Activated CD8-positive, alpha-beta memory T cell treated with anti-CD3 and anti-CD28 coated beads, Interleukin-2, amount 50 U/mL, for 1 hour (primary cell): ENCODE measurements around the gene SLC26A11.
"Not testable (repeated sequence)": the region's sequence is repeated elsewhere in the genome, so short reads cannot be mapped to it uniquely, and the experiment has no call there.

Experiments
- DNase-seq: peaks from one replicate; pipeline ENCODE4 v3.0.0-alpha.2; 2020; ENCODE audit errors: extremely low read depth

Gene SLC26A11

DNA sequence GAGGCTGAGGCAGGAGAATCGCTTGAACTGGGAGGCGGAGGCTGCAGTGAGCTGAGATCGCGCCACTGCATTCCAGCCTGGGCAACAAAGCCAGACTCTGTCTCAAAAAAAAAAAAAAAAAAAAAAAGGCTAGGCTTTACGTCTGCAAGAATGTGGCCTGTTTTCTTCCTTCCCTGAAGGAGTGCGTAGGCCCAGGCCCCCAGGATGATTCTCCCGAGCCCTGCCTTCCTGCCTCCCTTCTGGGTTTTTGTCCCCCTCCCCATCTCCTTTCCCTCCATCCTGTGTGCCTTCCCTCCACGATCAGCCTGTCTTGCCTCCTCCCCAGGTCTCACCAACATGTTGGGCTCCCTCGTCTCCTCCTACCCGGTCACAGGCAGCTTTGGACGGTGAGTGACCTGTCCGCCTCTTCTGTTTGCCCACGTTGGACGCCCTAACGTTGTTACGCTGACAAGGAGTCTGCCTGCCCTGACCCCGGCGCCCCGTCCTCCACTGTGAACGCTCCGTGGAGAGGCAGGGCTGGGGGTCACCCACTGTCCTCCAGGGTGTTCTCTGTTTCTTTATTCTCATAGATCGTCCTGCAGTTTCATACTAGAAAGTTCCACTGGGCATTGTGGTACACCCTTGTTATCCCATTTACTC is 24.8 kb downstream of the SLC26A11 start:
- DNase-seq: no peak

DNA sequence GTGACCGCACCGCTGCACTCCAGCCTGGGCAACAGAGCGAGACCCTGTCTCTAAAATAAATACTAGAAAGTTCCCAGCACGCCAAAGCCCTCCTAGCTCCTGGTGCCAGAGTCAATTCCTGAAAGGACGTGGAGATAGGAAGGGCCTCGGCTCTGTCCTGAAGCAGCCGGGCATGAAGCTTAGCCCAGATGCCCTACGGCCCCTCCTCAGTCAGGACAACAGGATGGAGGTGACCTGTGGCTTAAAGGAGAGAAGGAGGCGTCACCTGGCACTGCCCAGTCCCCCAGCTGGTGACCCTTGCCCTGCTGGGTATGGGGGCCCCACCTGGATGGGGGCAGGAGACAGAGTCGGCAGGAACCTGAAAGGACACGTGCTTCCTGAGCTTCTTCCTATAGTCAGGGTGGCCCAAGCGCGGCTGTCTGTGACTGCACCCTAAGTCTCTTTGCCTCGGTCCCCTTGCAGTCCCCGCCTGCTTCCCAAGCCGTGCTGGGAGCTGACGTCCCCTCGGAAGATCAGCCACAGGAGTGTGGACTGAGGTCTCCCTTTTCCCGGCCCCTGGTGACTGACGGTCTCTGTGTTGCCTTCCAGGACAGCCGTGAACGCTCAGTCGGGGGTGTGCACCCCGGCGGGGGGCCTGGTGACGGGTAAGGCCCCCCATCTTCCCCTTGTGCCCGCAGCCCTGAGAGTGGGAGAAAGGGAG is 25.5 kb downstream of the SLC26A11 start:
- no peak for DNase-seq

DNA sequence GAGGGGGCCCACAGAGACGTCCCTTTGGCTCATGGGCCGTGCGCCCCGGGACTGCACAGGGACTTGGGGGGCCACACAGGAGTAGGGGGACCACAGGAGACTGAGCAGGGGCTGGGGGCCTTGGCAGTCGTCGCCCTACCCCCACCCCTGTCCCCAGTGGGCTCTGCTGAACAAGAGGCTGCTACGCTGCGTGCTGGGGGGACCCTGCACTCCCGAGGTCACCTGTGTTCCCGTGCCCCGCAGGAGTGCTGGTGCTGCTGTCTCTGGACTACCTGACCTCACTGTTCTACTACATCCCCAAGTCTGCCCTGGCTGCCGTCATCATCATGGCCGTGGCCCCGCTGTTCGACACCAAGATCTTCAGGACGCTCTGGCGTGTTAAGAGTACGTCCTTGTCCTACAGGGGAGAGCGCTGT is 26.0 kb downstream of the SLC26A11 start:
- DNase-seq: no peak

DNA sequence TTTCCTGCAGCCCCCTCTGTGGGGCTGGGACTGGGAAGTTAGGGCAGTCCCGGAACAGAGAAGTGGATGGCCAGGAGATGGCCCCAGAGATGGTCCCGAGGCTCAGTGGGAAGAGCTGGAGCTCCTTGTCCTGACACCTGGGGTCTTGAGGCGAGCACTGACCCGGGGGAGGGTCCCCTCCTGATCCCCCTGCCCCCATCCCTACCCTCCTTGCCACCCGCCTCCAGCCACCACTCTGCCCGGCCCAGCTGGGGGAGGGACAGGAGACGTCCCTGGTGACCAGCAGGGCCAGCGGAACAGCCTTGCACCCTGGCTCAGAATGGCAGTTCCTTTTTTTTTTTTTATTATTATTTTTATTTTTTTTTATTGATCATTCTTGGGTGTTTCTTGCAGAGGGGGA is 26.5 kb downstream of the SLC26A11 start:
- DNase-seq: no peak

DNA sequence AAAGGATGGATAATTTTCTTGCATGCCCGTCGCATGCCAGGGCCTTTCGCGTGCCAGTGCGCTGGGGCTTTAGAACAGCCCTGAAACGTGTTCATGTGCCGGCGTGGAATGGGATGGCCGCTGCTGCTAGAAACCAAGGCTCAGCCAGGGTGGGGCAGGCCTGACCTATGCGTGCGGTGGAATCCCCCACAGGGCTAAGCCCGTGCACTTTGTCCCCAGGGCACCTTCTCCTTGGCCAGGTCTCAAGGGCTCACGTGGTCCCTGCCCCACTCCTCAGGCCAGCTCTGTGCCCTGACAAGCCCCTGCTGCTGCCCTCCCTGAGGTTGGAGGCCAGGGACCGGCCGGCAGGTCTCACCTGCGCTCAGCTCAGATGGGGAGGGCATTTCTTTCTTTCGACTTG is 27.3 kb downstream of the SLC26A11 start:
- no peak for DNase-seq

DNA sequence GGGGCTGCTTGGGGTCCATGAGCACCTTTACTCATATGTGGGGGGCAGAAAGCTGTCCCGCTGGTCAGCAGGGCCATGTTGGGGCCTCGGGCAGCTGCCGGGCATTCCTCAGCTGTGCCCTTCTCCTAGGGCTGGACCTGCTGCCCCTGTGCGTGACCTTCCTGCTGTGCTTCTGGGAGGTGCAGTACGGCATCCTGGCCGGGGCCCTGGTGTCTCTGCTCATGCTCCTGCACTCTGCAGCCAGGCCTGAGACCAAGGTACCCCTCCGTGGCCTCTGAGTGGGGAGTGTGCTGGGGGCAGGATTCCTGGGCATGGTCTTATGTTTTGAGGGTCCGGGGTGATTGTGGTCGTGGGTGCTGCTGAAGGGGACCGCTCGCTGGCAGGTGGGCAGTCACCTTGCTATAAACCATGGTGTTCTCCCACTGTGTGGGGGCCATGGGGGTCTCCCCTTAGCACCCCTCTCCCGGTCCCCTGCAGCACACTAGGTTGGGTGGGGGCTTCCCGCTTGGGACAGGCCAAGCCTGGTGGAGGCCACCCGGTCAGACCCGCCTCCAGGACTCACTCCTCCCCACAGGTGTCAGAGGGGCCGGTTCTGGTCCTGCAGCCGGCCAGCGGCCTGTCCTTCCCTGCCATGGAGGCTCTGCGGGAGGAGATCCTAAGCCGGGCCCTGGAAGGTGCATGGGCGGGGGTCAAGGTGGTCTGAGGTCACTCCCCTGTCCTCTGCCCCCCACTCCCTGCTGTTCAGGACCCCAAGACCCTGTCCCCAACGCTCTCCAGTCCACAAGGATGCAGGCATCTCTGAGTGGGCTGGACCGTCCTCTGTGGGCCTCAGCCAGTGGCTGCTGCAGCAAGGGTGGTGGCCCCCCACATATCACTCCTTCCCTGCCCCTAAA is 28.0 kb downstream of the SLC26A11 start:
- DNase-seq: no peak

DNA sequence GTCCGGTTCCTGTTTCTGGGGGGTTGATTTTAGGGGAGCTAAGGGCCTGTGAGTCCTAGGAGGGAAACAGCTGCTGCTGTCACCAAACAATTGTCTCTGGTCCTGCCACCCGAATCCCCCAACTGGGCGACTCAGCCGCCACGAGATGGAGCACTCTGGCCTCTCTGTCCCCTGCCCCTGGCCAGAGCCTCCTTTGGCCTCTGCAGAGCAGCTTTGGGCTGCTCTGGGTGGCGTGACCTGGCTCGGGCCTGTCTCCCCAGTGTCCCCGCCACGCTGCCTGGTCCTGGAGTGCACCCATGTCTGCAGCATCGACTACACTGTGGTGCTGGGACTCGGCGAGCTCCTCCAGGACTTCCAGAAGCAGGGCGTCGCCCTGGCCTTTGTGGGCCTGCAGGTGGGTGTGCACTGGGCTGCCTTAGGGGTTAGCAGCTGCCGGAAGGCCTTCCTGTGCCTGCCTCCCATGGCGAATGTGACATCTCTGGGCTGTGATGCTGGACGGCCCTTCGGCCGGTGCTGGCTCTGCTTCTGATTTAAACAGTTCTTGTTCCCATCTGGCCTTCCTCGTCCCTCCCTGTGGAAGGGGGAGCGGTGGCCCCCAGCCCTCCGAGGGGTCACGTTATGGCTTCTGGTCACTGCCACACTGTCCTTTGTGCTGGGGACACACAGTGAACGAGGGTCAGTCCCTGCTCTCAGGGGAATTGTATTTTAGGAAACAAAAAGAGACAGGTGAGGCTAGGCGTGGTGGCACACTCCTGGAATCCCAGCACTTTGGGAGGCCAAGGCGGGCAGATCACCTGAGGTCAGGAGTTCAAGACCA is 28.9 kb downstream of the SLC26A11 start:
- no peak for DNase-seq

DNA sequence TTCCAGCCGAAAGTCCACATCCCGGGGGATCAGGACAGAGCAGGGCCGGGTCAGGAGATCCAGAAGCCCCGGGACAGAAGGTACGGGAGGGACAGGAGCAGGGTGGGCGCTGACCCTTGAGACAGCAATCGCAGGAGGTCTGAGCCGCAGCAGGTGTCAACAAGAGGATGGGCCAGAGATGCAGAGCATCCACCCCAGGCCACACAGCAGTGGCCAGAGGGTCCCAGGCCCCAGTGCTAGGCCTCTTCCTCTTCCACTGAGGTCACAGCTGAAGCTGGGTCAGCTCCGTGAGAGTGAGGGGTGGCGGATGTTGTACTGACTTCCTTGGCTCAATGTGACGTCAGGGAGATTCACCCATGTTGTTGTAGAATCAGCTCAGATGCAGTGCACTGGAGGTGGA is 31.7 kb downstream of the SLC26A11 start:
- DNase-seq: no peak

DNA sequence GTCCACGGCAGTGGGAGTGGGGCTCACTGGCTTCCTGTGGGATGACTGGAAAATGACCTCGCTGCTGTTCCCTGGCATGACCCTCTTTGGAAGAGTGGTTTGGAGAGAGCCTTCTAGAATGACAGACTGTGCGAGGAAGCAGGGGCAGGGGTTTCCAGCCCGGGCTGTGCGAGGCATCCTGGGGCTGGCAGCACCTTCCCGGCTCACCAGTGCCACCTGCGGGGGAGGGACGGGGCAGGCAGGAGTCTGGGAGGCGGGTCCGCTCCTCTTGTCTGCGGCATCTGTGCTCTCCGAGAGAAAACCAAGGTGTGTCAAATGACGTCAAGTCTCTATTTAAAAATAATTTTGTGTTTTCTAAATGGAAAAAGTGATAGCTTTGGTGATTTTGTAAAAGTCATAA is 32.6 kb downstream of the SLC26A11 start:
- peak; percentile 82 for DNase-seq

DNA sequence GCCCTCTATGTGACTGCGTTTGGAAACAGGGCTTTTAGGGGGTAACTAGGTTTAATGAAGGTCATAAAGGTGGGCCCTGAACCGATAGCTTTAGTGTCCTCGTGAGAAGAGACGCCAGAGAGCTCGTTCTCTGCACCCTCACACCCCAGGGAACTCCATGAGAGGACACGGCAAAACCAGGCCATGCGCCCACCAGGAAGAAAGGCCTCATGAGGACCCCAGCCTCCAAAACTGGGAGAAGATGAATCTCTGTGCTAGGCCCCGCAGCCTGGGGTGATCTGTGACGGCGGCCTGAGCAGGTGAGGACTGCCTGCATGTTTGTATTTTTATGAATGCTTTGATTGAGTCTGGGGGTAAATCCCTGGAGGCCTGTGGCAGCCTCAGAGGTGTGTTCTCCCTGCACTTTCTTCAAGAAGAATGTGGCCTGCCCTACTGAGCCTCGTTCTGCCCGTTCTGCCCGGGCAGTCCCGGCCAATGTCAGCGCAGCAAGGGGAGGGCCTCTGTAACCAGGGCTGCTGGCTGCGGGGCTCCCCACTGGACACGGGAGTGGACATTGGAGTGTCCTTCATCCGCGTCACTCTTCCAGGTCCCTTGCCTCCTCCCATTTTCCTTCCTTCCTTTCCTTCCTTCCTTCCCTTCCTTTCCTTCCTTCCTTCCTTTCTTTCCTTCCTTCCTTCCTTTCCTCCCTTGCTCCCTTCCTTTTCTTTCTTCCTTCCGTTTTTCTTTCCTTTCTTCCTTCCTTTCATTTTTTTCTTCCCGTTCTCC is 33.6 kb downstream of the SLC26A11 start:
- no peak for DNase-seq

DNA sequence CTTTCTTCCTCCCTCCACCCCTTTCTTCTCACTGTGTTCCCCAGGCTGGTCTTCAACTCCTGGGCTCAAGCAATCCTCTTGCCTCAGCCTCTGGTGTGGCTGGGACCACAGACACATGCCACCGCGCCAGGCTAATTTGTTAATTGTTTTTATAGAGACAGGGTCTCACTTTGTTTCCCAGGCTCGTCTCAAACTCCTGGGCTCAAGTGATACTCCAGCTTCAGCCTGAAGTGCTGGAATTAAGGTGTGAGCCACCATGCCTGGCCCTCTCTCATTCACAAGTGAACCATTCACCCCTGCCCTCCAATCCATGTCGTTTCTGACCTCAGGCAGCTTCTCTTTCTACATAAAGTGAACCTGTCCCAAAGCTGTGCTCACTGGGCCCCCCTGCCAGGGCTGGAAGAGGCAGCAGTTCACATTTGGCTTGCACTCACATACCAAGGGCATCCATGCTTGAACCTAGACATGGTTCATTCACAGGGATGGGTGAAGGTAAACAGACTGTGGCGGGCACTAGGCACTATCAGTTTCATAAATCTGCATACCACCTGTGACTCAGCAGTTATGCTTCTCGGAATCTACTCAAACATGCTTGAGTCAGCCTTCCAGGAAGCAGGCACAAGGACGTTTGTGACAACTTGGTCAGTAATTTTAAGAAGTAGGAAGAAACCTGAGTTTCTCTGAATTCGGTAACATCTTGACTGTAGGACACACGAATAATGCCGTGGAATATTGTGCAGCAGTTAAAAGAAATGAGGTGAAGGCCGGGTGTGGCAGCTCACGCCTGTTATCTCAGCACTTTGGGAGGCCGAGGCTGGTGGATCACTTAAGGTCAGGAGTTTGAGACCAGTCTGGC is 34.4 kb downstream of the SLC26A11 start:
- no peak for DNase-seq

DNA sequence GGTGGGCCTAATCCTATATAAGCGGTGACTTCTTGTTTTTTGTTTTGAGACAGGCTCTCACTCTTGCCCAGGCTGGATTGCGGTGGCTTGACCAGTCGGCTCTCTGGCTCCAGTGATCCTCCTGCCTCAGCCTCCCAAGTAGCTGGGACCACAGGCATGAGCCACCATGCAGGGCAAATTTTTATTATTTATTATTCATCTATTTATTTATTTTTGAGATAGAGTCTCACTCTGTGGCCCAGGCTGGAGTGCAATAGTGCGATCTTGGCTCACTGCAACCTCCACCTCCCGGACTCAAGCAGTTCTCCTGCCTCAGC is 35.8 kb downstream of the SLC26A11 start:
- DNase-seq: no peak

DNA sequence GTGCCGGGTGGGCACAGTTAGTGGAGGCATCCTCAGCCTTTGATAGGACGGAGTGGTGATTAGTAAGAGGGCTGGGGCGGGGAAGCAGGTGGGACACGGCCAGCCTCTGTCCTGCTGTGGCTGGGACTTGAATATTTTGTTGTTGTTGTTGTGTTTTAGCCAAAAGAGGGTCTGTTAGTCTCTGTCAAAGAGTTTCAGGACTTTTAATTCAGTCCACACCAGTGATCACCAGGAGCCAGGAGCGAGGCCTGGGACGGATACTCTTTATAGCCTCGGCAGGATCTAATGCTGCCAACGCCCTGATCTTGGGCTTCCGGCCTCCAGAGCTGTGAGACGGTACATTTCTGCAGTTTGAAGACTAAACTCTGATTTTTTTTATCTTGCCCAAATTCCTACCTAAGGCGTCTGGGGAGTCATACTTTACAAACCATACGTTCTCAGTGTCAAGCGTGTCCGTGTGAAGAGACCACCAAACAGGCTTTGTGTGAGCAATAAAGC is 37.5 kb downstream of the SLC26A11 start:
- no peak for DNase-seq

DNA sequence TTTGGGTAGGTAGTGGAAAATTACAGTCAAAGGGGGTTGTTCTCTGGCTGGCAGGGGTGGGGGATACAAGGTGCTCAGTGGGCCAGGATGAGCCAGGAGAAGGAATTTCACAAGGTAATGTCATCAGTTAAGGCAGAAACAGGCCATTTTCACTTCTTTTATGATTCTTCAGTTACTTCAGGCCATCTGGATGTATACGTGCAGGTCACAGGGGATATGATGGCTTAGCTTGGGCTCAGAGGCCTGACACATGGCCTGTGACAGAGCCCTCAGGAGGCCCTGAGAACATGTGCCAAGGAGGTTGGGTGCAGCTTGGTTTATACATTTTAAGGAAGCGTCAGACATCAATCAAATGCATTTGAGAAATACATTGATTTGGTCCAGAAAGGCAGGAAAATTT is 38.1 kb downstream of the SLC26A11 start:
- DNase-seq: not testable (repeated sequence)

DNA sequence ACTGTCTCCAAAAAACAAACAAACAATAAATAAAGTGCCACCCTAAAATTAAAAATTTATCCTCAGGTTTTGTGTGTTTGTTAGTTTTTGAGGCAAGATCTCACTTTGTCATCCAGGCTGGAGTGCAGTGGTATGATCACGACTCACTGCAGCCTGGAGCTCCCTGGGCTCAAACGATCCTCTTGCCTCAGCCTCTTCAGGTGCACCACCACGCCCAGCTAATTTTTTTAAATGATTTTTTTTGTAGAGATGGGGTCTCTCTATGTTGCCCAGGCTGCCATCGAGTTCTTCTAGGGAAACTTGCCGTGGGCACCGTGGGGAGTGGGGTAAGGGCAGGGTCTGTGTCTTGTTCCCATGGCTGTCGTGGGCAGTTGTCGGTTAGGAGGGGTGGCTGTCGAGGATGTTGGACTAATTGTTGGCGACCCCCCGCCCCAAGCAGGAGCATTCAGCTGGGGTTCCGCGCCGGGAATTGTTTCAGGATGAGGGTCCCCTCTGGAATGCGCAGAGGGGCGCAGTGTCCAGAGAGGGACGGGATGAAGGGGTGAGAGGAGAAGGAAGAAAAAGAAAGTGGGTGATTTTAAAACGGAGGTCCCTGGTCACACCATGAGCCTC is 39.3 kb downstream of the SLC26A11 start:
- DNase-seq: no peak

DNA sequence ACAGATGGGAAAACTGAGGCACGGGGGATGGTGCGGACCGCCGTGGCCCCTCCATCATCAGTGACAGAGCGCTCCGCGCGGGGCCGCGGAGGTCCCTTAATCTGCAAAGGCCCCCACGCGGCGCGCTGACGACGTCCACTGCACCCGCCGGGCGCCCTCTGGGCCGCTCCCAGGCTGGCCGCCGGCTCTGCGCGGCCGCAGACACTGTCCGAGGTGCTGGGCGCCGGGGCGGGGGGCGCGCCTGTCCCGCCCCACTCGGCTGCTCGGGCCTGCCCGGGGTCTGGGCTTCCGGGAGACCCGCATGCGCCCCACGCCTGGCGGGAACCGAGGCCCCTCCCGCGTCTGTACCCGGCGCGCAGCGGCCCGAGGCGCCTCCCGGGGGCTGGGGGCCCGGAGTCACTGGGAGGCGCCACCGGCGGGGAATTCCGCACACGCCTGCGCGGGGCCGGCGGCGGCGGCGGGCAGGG is 39.9 kb downstream of the SLC26A11 start:
- peak; percentile 47 for DNase-seq

DNA sequence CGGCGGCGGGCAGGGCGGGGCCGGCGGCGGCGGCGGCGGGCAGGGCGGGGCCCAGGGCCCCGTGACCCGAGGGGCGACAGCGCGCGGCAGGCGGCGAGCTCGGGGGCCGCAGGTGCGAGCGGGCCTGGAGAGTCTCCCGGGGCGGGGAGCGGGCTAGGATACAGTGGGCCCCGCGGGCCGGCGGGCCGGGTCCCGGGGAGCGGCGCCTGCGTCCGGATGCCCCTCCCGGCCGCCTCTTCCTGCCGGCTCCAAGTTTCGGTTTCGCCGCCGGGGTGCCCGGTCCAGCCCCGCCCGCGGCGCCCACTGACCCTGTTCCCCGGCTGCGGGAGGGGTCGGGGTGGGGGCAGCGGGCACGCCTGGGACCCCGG is 40.5 kb downstream of the SLC26A11 start, which contains the start of gene RNF213:
Gene RNF213 (plus strand): TSS at position 62 of the 368 bp plus-strand sequence. CDS start 2,830 bp downstream, outside the sequence.
- no peak for DNase-seq

DNA sequence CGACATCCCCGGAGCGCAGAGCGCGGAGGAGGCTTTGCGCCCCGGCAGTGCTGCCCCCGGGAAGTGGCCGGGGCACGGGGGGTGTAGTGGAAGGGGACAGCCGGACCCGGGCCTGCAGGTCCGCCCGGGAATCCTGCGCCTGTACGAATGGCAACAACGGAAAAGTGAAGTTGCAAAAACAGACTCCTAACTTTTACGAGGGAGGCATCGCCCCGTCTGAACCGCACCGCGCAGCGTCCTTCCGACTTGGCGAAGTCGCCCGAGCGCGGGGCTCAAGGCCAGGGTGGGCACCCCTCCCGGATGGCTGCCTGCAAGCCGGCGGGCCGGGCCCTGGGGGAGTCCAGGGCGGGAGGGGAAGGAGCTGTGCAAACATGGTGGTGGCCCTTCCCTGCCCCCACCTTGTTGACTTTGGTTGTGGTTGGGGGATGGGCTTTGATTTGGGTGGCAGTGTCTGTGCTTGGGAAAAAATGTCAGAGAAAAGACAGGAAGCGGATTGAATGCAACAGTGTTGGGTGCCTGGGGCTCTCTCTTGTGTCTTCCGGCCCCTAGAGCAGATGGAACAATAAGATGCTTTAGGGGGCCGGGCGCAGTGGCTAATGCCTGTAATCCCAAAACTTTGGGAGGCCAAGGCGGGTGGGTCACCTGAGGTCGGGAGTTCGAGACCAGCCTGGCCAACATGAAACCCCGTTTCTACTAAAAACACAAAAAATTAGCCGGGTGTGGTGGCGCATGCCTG is 41.1 kb downstream of the SLC26A11 start:
- DNase-seq: no peak

DNA sequence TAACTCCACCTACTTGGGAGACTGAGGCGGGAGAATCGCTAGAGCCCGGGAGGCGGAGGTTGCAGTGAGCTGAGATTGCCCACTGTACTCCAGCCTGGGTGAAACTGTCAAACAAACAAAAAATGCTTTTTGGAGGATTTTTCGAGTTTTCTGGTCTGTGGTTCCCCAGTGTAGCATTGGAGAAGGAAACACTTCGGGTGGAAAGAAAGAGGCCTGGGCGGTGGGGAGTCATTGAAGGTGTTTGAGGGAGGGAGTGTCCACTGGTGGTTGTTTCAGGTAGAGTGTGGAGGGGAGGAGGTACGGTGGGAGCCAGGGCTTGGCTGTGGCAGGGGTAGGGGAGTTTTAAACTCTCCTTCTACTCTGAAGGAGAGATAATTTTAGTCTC is 41.7 kb downstream of the SLC26A11 start:
- DNase-seq: no peak
